ENCODE measurements around the gene BTLA. TPM values are rescaled to one million over a fixed set of nuclear protein-coding genes. Genes with fewer than 3 reads are reported as not detected.
"Not testable (repeated sequence)": the region's sequence is repeated elsewhere in the genome, so short reads cannot be mapped to it uniquely, and the experiment has no call there.

The BTLA gene
- total RNA-seq, 2 donors from 2014 or later = 0.32 to 1.1 TPM

DNA sequence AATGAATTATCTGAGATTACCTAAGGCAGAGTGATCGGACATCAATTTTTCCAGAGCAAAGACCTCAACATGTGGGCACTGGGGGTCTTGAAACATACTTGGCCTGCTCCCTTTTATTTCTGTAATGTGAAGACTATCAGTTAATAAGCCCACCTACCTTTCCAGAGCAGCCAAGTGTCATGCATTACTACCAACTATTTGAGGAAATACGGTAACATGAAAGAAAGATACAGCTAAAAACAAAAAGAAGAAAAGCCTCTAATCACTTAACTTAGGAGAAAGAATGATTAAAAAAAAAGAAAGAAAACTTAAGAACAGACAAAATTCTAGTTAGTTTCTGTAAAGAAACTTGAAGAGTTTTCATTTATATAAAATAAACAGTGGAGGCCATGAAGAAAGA, 73.9 kb downstream of the BTLA start:
- intact Hi-C loops (cut with DNase I) = no loop called here
- TF ChIP-seq, protein P1, sequence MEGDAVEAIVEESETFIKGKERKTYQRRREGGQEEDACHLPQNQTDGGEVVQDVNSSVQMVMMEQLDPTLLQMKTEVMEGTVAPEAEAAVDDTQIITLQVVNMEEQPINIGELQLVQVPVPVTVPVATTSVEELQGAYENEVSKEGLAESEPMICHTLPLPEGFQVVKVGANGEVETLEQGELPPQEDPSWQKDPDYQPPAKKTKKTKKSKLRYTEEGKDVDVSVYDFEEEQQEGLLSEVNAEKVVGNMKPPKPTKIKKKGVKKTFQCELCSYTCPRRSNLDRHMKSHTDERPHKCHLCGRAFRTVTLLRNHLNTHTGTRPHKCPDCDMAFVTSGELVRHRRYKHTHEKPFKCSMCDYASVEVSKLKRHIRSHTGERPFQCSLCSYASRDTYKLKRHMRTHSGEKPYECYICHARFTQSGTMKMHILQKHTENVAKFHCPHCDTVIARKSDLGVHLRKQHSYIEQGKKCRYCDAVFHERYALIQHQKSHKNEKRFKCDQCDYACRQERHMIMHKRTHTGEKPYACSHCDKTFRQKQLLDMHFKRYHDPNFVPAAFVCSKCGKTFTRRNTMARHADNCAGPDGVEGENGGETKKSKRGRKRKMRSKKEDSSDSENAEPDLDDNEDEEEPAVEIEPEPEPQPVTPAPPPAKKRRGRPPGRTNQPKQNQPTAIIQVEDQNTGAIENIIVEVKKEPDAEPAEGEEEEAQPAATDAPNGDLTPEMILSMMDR (IDR thresholded peaks at IDR 0.05) = no peak
- no peak overlapping the region for H3K9ac ChIP-seq (ENCODE audit: low read depth in 2 of 2, low read length in 2 of 2)
- H3K9me3 ChIP-seq = no peaks in the 10 kb centered on the region
- H3K4me1 ChIP-seq = no peaks in the 10 kb centered on the region
- no peak overlapping the region for H3K27ac ChIP-seq
- H3K4me3 ChIP-seq = no peak overlapping the region
- no peaks in the 10 kb centered on the region for H3K27me3 ChIP-seq
- no peak for DNase-seq
- H3K36me3 ChIP-seq = no peaks in the 10 kb centered on the region

DNA sequence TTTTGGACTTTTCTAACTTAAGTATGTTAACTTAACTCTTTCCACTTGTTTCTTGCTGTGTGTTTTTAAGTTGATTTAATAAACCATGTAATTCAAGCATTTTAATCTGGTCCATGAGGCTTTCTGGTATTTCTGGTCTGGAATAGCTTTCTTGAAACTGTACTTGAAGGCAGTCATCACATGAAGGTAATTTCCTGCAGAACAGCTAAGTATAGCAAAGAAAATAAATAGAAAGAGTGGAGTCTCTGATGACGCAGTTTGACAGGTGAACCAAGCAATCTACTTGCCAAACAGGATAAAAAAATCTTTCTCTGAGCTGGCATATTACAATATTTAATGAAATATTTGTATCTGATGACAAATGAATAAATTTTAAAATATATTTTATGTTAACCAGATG, 74.9 kb downstream of the BTLA start:
- no peak overlapping the region for H3K4me3 ChIP-seq
- H3K9me3 ChIP-seq = no peaks in the 10 kb centered on the region
- DNase-seq = no peak
- TF ChIP-seq, protein P1 (IDR thresholded peaks at IDR 0.05) = no peak
- no peaks in the 10 kb centered on the region for H3K36me3 ChIP-seq
- no peaks in the 10 kb centered on the region for H3K4me1 ChIP-seq
- no peak overlapping the region for H3K9ac ChIP-seq (ENCODE audit: low read depth in 2 of 2, low read length in 2 of 2)
- intact Hi-C loops (cut with DNase I) = no loop called here
- H3K27me3 ChIP-seq = no peaks in the 10 kb centered on the region
- H3K27ac ChIP-seq = no peak overlapping the region

DNA sequence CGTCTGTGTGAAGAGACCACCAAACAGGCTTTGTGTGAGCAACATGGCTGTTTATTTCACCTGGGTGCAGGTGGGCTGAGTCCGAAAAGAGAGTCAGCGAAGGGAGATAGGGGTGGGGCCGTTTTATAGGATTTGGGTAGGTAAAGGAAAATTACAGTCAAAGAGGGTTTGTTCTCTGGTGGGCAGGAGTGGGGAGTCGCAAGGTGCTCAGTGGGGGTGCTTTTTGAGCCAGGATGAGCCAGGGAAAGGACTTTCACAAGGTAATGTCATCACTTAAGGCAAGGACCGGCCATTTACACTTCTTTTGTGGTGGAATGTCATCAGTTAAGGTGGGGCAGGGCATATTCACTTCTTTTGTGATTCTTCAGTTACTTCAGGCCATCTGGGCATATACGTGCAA, 76.4 kb downstream of the BTLA start:
- H3K27me3 ChIP-seq; intact Hi-C loops (cut with DNase I); H3K4me3 ChIP-seq: not testable (repeated sequence)

DNA sequence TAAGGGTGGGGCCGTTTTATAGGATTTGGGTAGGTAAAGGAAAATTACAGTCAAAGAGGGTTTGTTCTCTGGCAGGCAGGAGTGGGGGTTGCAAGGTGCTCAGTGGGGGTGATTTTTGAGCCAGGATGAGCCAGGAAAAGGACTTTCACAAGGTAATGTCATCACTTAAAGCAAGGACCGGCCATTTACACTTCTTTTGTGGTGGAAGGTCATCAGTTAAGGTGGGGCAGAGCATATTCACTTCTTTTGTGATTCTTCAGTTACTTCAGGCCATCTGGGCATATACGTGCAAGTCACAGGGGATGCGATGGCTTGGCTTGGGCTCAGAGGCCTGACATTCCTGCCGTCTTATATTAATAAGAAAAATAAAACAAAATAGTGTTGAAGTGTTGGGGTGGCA, 80.7 kb downstream of the BTLA start:
- H3K9me3 ChIP-seq; H3K9ac ChIP-seq (ENCODE audit: low read depth in 2 of 2, low read length in 2 of 2); H3K27ac ChIP-seq; H3K27me3 ChIP-seq; H3K4me1 ChIP-seq; DNase-seq; H3K36me3 ChIP-seq; H3K4me3 ChIP-seq; intact Hi-C loops (cut with DNase I): not testable (repeated sequence)

More for the DNA sequence above, 76.4 kb downstream of the BTLA start:
- DNase-seq; H3K4me1 ChIP-seq; H3K9me3 ChIP-seq; H3K9ac ChIP-seq (ENCODE audit: low read depth in 2 of 2, low read length in 2 of 2); H3K36me3 ChIP-seq; H3K27ac ChIP-seq: not testable (repeated sequence)

DNA sequence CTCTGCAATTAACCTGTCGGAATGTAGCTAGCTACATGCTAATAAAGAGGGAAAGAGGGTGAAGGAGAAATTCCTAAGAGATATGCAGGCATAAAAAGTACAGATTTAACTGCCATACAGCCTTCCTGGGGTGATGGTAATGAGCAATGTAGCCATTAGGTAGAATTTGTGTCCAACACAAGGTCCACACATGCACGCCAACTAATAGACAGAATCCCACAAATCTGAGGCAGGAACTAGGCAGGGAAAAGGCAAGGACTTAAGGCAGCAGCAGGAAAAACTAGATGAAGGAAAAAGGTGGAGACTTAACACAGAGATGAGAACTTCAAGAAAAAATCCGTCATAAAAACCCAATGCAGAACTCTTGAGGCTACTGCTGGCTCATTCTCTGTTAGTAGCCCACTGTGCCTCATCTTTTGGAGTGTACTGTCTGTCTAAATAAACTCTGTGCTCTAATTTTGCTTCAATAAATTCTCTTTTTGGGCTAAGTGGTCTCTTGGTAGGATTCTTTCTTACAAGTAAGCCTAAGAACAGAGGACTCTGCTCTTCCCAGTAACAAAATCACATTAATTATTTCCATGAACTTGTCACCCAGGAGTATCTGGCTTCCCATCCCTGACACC, 81.5 kb downstream of the BTLA start:
- Histone ChIP-seq H3K36me3 (no peaks in the 10 kb centered on the region), H3K4me1 (no peaks in the 10 kb centered on the region), H3K9ac (ENCODE audit: low read depth in 2 of 2, low read length in 2 of 2) (no peak overlapping the region), H3K27me3 (no peaks in the 10 kb centered on the region), H3K4me3 (no peak overlapping the region), H3K27ac (no peak overlapping the region), H3K9me3 (no peaks in the 10 kb centered on the region)
- intact Hi-C loops (cut with DNase I) = no loop called here
- no peak for DNase-seq
- TF ChIP-seq, protein P1 (IDR thresholded peaks at IDR 0.05) = no peak

DNA sequence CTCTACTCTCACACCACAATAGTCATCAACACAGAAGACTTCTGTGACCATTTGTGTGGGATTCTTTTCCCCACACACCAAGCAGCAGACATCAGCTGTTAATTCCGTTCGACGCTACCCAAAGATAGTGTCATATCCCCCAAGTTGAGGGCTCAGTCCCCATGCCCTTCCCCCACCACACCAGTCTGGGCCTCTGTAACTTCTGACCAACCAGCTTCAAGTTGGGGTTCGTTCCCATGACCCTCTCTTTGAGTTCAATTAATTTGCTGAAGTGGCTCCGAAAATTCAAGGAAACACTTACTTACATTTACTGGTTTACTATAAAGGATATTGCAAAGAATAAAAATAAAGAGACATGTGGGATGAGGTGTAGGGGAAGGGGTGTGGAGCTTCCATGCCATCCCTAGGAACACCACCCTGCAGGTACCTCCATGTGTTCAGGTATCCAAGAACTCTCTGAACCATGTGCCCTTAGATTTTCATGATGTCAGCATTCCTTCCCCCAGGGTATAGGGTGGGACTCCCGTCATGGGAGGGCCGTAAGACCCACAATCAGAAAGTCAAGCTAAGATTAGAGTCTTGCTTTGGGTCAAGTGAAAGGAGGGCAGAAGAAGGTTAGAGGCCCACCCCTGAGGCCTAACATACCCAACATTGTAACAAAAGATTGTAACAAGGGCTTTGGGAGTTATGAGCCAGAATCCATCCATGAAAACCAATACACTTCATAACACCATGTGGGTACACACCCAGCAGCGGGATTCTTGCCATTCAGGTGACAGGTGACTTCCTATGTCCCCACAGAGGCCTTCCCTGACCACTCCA, 82.7 kb downstream of the BTLA start:
- TF ChIP-seq, protein P1 (IDR thresholded peaks at IDR 0.05) = no peak
- Histone ChIP-seq H3K27ac (no peak overlapping the region), H3K9ac (ENCODE audit: low read depth in 2 of 2, low read length in 2 of 2) (no peak overlapping the region), H3K9me3 (no peaks in the 10 kb centered on the region), H3K4me3 (no peak overlapping the region), H3K4me1 (no peaks in the 10 kb centered on the region), H3K27me3 (no peaks in the 10 kb centered on the region), H3K36me3 (no peaks in the 10 kb centered on the region)
- intact Hi-C loops (cut with DNase I) = no loop called here
- DNase-seq = no peak

Data from colonic mucosa (tissue), 4 donors.